SH-SY5Y (cell line): ENCODE results near the gene UBA1.

Experiments
- GATA2 ChIP-seq: IDR thresholded peaks from 2 replicates; pipeline ENCODE4 v1.6.1; 2011; ENCODE audit warnings: mild to moderate bottlenecking, low read depth, low read length
- GATA3 ChIP-seq: IDR thresholded peaks from 2 replicates; pipeline ENCODE4 v1.6.1; 2011; ENCODE audit warnings: low read depth, mild to moderate bottlenecking, low read length, moderate library complexity

DNA sequence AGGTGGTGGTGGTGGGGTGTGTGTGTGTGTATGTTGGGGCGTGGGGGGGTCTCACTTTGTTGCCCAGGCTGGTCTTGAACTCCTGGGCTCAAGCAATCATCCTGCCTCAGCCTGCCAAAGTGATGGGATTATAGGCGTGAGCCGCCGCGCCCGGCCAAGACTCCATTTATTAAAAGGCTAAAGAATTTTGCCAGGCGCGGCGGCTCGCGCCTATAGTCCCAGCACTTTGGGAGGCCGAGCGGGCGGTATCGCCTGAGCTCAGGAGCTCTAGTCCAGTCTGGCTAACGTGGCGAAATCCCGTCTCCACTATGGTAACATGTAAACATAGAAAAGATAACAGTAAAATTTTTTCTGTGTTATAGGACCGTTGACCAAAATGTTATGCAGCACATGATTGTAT lies 3.7 kb upstream of the UBA1 start:
- TF ChIP-seq GATA3 (no peak), GATA2 (no peak)
